Measurements from ENCODE around the gene OR2M2. TPM values are rescaled to one million over a fixed set of nuclear protein-coding genes. Genes with fewer than 3 reads are reported as not detected.

OR2M2 gene, protein sequence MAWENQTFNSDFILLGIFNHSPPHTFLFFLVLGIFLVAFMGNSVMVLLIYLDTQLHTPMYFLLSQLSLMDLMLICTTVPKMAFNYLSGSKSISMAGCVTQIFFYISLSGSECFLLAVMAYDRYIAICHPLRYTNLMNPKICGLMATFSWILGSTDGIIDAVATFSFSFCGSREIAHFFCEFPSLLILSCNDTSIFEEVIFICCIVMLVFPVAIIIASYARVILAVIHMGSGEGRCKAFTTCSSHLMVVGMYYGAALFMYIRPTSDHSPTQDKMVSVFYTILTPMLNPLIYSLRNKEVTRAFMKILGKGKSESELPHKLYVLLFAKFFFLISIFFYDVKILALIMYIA
- total RNA-seq (2014; rRNA removed; shearing (Covaris generic)) = not detected in 2 replicates
- not detected in 2 replicates for polyA plus RNA-seq (2015; cell fraction: cytosol; rRNA removed)
- not detected in 2 replicates for polyA plus RNA-seq (2015; cell fraction: nucleus; rRNA removed)

DNA sequence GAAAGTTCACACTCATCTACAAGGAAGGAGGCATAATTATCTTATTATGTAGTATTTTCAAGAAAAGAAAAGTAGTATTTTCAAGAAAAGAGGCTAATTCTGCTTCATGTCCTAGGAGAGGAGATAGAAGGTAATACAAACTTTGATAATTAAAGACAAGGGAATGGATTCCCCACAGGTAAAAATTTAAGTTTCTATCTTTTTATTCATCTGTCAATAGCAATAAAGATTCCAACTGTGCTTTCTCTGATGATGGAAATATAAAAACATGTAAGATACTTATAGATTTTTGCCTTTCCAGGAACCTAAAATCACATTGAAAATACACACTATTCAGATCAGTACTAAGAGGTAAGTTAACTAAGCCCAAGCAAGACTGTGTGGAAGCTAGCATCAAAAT lies at the start of gene OR2M2:
TSS of gene OR2M2 (plus strand) at position 301 of the 400 bp plus-strand sequence. CDS start 5,165 bp downstream, outside the sequence.
- in situ Hi-C loops (cut with HindIII; ENCODE audit: low pct_unique_long_range_greater_than_20kb, low sequenced_read_pairs) = no loop called here
- no peak for DNase-seq (ENCODE audit: low read depth, low spot score)

DNA sequence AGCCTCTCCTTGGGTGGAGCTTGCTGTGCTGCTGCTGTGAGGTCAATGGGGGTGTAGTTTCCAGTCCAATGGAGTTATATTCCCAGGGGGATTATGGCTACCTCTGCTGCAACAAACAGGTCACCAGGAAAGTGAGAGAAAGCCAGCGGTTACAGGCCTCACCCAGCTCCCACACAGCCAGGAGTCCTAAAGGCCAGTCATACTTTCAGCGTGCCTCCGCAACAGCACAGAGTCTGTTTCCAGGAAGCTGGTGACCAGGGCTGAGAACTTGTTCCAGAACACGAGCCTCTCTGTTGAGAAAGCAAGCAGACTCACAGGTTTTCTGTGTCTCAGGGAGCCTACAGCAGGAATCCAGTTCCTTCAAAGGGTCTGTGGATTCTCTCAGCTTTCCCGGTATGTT lies 47.0 kb upstream of the OR2M2 start:
- DNase-seq (ENCODE audit: low read depth, low spot score) = no peak
- in situ Hi-C loops (cut with HindIII; ENCODE audit: low pct_unique_long_range_greater_than_20kb, low sequenced_read_pairs) = no loop called here

DNA sequence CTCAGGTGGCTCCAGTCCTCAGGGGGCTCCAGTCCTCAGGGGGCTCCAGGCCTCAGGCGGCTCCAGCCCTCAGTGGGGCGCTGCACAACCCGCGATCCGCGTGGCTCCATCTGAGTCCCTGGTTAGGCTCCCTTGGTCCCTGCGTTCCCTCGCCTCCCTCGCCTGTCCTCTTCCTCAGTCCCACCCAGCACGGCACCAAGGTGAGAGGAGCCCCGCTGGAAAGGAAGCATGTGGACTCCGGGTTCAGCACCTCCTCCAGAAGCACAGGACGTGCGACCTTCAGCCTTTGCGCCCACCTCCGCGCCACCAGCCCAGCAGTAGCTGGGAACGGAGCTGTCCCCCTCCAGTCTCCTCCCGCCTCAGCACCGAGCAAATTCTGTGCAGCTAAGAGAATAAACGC lies 37.8 kb upstream of the OR2M2 start:
- no peak for DNase-seq (ENCODE audit: low read depth, low spot score)
- in situ Hi-C loops (cut with HindIII; ENCODE audit: low pct_unique_long_range_greater_than_20kb, low sequenced_read_pairs) = no loop called here

DNA sequence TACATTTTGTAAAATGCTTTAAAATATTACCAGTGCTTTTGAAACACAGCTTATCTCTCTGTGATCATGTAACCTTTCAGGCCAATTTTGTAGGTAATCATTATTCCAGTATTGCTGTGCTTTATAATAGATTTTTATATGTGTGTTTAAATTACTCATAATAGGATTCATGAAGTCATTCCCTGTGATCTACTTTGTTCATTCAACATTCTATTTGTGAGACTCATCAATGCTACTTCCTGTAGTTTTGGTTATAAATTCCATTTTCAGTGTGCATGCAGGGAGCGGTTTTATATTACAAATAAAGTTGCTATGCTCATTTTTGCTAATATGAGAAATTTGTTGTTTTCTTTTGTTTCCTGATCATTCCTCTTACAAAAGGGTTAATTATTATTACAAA lies 33.8 kb upstream of the OR2M2 start:
- no peak for DNase-seq (ENCODE audit: low read depth, low spot score)
- in situ Hi-C loops (cut with HindIII; ENCODE audit: low pct_unique_long_range_greater_than_20kb, low sequenced_read_pairs) = no loop called here

DNA sequence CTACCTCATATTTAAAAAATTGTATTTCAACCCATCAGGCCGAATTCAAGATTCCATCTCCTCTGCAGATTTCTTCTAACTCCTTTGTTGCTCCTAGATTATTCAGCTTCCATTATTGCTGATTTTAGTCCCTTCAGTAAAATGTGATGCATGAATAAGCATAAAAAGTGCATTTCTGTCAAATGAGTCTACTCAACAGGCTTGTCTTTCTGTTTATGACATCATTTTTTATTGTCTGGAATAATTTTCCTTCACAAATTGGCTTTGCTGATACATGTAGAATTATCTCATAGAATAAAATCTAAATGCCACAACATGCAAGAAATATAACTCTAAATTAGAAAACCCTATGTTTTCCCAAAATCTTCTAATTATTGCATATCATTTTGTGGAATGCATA lies 31.3 kb upstream of the OR2M2 start:
- in situ Hi-C loops (cut with HindIII; ENCODE audit: low pct_unique_long_range_greater_than_20kb, low sequenced_read_pairs) = no loop called here
- no peak for DNase-seq (ENCODE audit: low read depth, low spot score)

DNA sequence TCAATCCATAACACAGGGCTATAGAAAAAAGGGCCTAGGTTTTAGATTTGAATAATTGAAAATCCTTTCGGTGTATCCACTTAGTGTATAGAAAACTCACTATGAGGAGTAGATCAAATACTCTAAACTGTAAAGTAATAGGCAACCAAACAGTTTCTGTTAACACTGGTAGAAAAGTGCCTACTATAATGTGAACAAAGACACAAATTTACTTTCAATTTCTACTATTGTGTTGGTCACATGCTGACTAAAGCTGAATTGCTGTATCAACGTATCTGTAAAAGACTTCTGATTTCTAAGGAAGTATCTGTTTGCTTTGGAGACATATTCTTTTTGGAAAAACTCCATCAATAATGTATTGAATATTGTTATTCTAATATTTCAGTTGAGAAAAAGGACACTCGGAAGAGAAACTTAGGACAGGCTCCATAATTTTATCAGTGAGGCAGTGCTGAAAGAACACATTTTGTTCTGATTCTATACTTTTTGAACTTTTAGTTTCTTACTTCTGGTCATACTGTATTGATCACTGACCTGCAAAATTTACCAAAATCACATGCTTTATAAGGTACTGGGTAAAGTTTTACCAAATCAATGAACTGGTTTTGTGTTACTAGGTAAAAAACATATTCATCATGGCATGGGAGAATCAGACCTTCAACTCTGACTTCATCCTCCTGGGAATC lies 30.0 kb upstream of the OR2M2 start, which contains the start of gene OR2M5:
TSS of gene OR2M5 (plus strand) at position 636 of the 686 bp plus-strand sequence. CDS start at position 636, 0 bp downstream.
- in situ Hi-C loops (cut with HindIII; ENCODE audit: low pct_unique_long_range_greater_than_20kb, low sequenced_read_pairs) = no loop called here
- no peak for DNase-seq (ENCODE audit: low read depth, low spot score)

DNA sequence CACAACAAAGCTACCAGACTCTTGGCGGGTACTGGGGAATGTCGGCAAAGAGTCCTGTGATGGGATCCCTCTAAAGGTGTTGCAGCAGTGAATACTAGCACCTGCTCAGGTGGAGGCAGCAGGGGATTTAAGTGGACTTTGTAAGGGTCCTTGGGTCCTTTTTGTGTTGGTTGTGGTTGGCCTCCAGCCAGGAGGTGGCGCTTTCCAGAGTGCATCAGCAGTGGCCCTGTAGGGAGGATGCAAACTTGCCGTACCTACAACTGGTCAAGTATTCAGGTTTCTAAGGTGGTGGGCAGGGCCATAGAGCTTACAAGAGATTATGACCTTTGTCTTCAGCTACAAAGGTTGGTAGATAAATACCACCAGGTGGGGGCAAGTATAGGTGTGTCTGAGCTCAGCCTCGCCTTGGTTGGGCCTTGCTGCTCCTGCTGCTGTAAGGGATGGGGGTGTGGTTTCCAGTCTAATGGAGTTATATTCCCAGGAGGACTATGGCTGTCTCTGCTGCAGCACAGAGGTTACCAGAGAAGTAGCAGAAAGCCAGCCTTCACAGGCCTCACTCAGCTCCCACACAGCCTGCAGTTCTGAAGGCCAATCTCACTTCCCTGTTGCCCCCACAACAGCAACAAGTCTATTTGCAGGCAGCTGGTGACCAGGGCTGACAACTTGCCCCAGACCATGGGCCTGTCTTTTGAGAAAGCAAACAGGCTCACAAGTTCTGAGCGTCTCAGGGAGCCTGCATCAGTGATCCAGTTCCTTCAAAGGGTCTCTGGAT lies 22.4 kb upstream of the OR2M2 start:
- in situ Hi-C loops (cut with HindIII; ENCODE audit: low pct_unique_long_range_greater_than_20kb, low sequenced_read_pairs) = no loop called here
- no peak for DNase-seq (ENCODE audit: low read depth, low spot score)

DNA sequence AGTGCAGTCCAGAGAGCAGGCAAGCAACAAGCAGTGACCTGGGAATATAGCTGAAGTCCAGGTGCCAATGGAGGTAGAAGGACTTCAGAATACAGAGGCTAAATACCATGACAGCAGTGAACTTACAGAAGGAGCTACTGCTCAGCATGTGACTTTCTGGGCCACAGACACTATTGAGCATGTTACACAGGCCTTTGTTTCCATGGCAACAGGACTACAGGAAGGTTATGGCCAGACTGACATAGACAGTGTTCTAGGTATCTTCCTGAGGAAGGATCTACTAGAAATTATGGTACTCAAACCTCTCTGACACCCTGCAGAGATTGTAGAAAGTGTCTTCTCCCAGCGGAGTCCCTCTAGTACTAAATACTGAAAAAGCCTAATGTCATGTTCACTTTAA lies 18.7 kb upstream of the OR2M2 start:
- in situ Hi-C loops (cut with HindIII; ENCODE audit: low pct_unique_long_range_greater_than_20kb, low sequenced_read_pairs) = no loop called here
- no peak for DNase-seq (ENCODE audit: low read depth, low spot score)

DNA sequence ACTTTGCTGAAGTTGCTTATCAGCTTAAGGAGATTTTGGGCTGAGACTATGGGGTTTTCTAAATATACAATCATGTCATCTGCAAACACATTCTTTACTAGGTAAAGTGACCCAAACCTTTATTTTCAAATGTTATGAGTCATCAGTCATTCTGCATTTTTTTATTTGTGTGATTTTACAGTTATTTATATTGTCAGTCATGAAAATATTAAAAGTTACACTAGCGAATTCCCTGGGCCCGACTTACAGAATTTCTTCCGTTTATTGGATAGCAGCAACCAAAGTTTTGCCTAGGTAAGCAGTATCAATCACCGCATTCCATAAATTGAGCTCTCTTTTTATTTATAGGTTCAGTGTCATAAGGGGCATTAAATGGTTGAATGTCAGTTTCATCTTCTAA lies 15.9 kb upstream of the OR2M2 start:
- DNase-seq (ENCODE audit: low read depth, low spot score) = no peak
- in situ Hi-C loops (cut with HindIII; ENCODE audit: low pct_unique_long_range_greater_than_20kb, low sequenced_read_pairs) = no loop called here

DNA sequence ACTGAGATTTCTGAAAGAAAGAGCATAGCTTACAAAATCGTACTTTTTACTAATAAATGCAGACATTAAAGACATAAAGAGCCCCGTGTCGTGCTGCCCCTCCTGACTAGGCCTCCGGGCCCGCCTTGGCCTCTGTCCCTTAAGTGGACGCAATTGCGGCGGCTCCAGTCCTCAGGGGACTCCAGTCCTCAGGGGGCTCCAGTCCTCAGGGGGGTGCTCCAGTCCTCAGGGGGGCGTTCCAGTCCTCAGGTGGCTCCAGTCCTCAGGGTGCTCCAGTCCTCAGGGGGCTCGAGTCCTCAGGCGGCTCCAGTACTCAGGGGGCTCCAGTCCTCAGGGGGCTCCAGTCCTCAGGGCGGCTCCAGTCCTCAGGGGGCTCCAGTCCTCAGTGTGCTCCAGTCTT lies 10.6 kb upstream of the OR2M2 start:
- DNase-seq (ENCODE audit: low read depth, low spot score) = no peak
- in situ Hi-C loops (cut with HindIII; ENCODE audit: low pct_unique_long_range_greater_than_20kb, low sequenced_read_pairs) = no loop called here

DNA sequence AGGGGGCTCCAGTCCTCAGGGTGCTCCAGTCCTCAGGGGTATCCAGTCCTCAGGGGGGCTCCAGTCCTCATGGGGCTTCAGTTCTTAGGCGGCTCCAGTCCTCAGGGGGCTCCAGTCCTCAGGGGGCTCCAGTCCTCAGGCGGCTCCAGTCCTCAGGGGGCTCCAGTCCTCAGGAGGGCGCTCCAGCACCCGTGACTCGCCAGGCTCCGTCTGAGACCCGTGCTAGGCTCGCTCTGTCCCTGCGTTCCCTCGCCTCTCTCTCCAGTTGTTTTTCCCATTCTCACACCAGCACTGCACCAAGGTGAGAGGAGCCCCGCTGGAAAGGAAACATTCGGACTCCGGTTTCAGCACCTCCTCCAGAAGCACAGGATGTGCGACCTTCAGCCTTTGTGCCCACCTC lies 9.4 kb upstream of the OR2M2 start:
- DNase-seq (ENCODE audit: low read depth, low spot score) = no peak
- in situ Hi-C loops (cut with HindIII; ENCODE audit: low pct_unique_long_range_greater_than_20kb, low sequenced_read_pairs) = no loop called here

DNA sequence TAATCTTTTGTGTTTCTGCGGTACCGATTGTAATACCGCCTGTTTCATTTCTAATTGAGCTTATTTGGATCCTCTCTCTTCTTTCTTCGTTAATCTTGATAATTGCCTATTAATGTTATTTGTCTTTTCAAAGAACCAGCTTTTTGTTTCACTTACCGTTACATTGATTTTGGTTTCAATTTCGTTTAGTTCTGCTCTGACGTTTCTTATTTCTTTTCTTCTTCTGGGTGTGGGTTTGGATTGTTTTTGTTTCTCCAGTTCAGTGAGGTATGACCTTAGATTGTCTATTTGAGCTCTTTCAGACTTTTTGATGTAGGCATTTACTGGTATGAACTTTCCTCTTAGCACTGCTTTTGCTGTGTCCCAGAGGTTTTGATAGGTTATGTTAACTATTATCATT lies 9.4 kb downstream of the OR2M2 start:
- no peak for DNase-seq (ENCODE audit: low read depth, low spot score)
- in situ Hi-C loops (cut with HindIII; ENCODE audit: low pct_unique_long_range_greater_than_20kb, low sequenced_read_pairs) = no loop called here

DNA sequence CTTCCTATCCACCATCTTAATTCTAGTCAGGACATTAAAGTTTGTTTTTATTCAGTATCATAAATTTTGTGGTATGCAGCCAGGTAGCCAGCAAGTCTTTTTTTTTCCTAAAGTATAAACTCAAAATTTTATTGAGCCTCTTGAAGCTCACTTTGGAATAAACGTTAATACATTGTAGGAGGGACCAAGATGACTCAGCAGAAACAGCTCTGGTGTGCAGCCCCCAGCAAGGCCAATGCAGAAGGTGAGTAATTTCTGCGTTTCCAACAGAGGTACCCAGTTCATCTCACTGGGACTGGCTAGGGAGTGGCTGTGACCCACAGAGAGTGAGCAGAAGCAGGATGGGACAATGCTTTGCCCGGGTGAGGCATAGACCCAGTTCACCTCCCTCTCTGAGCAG lies 12.7 kb downstream of the OR2M2 start:
- in situ Hi-C loops (cut with HindIII; ENCODE audit: low pct_unique_long_range_greater_than_20kb, low sequenced_read_pairs) = no loop called here
- no peak for DNase-seq (ENCODE audit: low read depth, low spot score)

DNA sequence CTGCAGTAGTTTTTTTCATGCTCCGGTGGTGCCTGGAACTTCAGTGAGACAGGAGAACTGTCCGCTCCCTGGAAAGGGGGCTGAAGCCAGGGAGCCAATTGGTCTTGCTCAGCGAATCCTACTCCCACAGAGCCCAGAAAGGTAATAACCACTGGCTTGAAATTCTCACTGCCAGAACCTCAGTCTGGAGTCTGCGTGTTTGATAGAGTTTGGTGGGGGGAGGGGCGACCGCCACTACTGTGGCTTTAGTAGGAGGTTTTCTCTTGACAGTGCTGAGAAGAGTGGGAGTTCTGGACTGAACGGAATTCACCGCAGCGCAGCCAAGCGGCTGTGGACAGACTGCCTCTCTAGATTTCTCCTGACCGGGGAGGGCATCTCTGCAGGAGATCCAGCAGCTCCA lies 14.4 kb downstream of the OR2M2 start:
- DNase-seq (ENCODE audit: low read depth, low spot score) = no peak

DNA sequence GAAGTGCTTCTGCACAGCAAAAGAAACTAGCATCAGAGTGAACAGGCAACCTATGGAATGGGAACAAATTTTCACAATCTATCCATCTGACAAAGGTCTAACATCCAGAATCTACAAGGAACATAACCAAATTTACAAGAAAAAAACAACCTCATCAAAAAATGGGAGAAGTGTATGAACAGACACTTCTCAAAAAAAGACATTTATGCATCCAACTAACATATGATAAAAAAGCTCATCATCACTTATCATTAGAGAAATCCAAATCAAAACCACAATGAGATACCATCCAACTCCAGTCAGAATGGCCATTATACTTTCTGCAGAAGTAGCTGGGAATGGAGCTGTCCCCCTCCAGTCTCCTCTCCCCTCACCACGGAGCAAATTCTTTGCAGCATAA lies 19.5 kb downstream of the OR2M2 start:
- DNase-seq (ENCODE audit: low read depth, low spot score) = no peak
- in situ Hi-C loops (cut with HindIII; ENCODE audit: low pct_unique_long_range_greater_than_20kb, low sequenced_read_pairs) = no loop called here

More for the DNA sequence above, 14.4 kb downstream of the OR2M2 start:
- in situ Hi-C loops (cut with HindIII; ENCODE audit: low pct_unique_long_range_greater_than_20kb, low sequenced_read_pairs) = no loop called here

DNA sequence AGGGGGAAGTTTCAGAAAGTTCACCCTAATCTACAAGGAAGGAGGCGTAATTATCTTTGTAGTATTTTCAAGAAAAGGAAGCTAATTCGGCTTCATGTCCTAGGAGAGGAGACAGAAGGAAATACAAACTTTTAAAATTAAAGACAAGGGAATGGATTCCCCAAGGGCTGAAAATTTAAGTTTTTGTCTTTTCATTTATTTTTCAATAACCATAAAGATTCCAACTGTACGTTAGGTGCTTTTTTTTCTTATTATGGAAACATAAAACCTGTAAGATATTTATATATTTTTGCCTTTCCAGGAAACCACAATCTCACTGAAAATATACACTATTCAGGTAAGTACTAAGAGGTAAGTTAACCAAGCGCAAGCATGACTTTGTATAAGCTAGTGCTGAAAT lies 22.3 kb downstream of the OR2M2 start, which contains the start of gene OR2M3:
TSS of gene OR2M3 (plus strand) at position 301 of the 400 bp plus-strand sequence. CDS start 5,803 bp downstream, outside the sequence.
- DNase-seq (ENCODE audit: low read depth, low spot score) = no peak
- in situ Hi-C loops (cut with HindIII; ENCODE audit: low pct_unique_long_range_greater_than_20kb, low sequenced_read_pairs) = no loop called here

DNA sequence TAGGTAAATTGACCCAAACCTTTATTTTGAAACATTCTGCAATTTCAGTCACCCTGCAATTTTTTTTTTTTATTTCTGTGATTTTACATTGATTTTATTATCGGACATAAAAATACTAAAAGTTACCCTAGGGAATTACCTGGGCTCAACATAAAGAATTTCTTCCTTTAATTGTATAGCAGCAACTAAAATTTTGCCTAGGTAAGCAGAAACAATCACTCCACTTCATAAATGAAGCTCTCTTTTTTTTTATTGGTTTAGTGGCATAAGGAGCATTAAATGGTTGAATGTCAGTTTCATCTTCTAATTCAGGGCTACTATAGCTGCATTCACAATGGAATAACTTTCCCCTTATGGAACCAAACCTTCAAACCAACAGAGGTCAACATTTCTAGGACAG lies 41.3 kb downstream of the OR2M2 start:
- in situ Hi-C loops (cut with HindIII; ENCODE audit: low pct_unique_long_range_greater_than_20kb, low sequenced_read_pairs) = no loop called here

DNA sequence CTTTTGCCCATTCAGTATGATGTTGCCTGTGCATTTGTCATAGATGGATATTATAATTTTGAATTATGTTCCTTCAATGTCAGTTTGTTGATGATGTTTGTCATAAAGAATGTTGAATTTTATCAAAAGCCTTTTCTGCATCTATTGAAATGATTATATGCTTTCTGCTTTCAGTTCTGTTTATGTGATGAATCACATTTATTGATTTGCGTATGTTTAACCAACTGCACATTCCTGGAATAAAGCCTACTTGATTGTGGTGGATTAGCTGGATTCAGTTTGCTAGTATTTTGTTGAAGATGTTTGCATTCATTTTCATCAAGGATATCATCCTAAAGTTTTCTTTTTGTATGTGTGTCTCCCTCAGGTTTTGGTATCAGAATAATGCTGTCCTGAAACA lies 50.9 kb downstream of the OR2M2 start:
- in situ Hi-C loops (cut with HindIII; ENCODE audit: low pct_unique_long_range_greater_than_20kb, low sequenced_read_pairs) = no loop called here
- no peak for DNase-seq (ENCODE audit: low read depth, low spot score)

More for the DNA sequence above, 41.3 kb downstream of the OR2M2 start:
- no peak for DNase-seq (ENCODE audit: low read depth, low spot score)
